ENCODE results near the gene MYH10. TPM values are rescaled to one million over a fixed set of nuclear protein-coding genes. Genes with fewer than 3 reads are reported as not detected.

Gene MYH10
- total and polyA plus RNA-seq, 5 donors from 2014 or later, result 0.67 to 4.0 (median 1.1) TPM

- ATAC-seq (ENCODE audit: low read depth in 2 of 2) (no peak), DNase-seq (no peak)
- peaks cover 9% of the 10 kb centered on the region for H3K27me3 ChIP-seq (ENCODE audit: control insufficient read depth, insufficient read depth, low read length)
- H3K4me3 Mint-ChIP-seq, result no peak overlapping the region
- no peaks in the 10 kb centered on the region for H3K4me1 ChIP-seq (ENCODE audit: control insufficient read depth, insufficient read depth, low read length, poor library complexity, severe bottlenecking)
- H3K9me3 ChIP-seq (ENCODE audit: control insufficient read depth in 2 of 2, low read length in 2 of 2), result no peaks in the 10 kb centered on the region
- no peaks in the 10 kb centered on the region for H3K9me3 Mint-ChIP-seq
- no peaks in the 10 kb centered on the region for H3K36me3 Mint-ChIP-seq
- H3K27ac ChIP-seq (ENCODE audit: insufficient read depth, low read length, poor library complexity, severe bottlenecking), result no peak overlapping the region
- H3K4me1 Mint-ChIP-seq, result no peaks in the 10 kb centered on the region
- H3K27me3 Mint-ChIP-seq, result peaks cover 11% of the 10 kb centered on the region
- H3K27ac Mint-ChIP-seq, result no peak overlapping the region
- no peaks in the 10 kb centered on the region for H3K36me3 ChIP-seq (ENCODE audit: control insufficient read depth, insufficient read depth, low read length)
- no peak overlapping the region for H3K4me3 ChIP-seq (ENCODE audit: low read depth, low read length)
Measured at GRCh38 chr17:8563024-8563776, 67.3 kb downstream of the MYH10 start.

DNA sequence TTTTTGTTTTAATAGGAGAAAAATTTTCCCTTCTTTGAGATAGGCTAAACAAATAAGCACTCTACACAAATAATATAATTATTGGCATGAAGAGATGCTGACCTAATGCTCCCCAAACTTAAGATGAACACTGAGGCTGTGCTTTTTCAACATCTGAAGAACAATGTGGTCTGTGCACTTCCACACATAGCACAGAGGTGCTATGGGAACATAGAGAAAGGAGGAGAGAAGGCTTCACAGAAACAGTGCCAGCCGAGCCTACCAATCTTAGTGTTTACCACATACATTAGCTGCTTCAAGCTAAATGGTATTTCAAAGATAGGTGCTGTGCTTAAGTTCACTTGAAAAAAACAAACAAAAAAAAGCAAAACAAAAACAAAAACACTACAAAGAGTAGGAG is 72.4 kb downstream of the MYH10 start:
- no peak overlapping the region for H3K27ac Mint-ChIP-seq
- H3K27me3 Mint-ChIP-seq, result peaks cover 24% of the 10 kb centered on the region
- H3K4me1 ChIP-seq (ENCODE audit: control insufficient read depth, insufficient read depth, low read length, poor library complexity, severe bottlenecking), result no peaks in the 10 kb centered on the region
- no peaks in the 10 kb centered on the region for H3K9me3 Mint-ChIP-seq
- ATAC-seq (ENCODE audit: low read depth in 2 of 2) (no peak), DNase-seq (no peak)
- no peaks in the 10 kb centered on the region for H3K36me3 ChIP-seq (ENCODE audit: control insufficient read depth, insufficient read depth, low read length)
- H3K27ac ChIP-seq (ENCODE audit: insufficient read depth, low read length, poor library complexity, severe bottlenecking), result no peak overlapping the region
- no peaks in the 10 kb centered on the region for H3K36me3 Mint-ChIP-seq
- H3K4me3 Mint-ChIP-seq, result no peak overlapping the region
- no peaks in the 10 kb centered on the region for H3K4me1 Mint-ChIP-seq
- H3K9me3 ChIP-seq (ENCODE audit: control insufficient read depth in 2 of 2, low read length in 2 of 2), result no peaks in the 10 kb centered on the region
- H3K4me3 ChIP-seq (ENCODE audit: low read depth, low read length), result no peak overlapping the region
- peaks cover 12% of the 10 kb centered on the region for H3K27me3 ChIP-seq (ENCODE audit: control insufficient read depth, insufficient read depth, low read length)

GRCh38 chr17:8557176-8557806 is 73.2 kb downstream of the MYH10 start:
- DNase-seq (no peak), ATAC-seq (ENCODE audit: low read depth in 2 of 2) (no peak)
- H3K9me3 ChIP-seq (ENCODE audit: control insufficient read depth in 2 of 2, low read length in 2 of 2), result no peaks in the 10 kb centered on the region
- no peak overlapping the region for H3K27ac Mint-ChIP-seq
- H3K27ac ChIP-seq (ENCODE audit: insufficient read depth, low read length, poor library complexity, severe bottlenecking), result no peak overlapping the region
- H3K36me3 ChIP-seq (ENCODE audit: control insufficient read depth, insufficient read depth, low read length), result no peaks in the 10 kb centered on the region
- H3K27me3 ChIP-seq (ENCODE audit: control insufficient read depth, insufficient read depth, low read length), result peaks cover 10% of the 10 kb centered on the region
- H3K9me3 Mint-ChIP-seq, result no peaks in the 10 kb centered on the region
- H3K27me3 Mint-ChIP-seq, result peaks cover 25% of the 10 kb centered on the region
- no peak overlapping the region for H3K4me3 Mint-ChIP-seq
- no peaks in the 10 kb centered on the region for H3K4me1 Mint-ChIP-seq
- H3K4me3 ChIP-seq (ENCODE audit: low read depth, low read length), result no peak overlapping the region
- no peaks in the 10 kb centered on the region for H3K36me3 Mint-ChIP-seq
- H3K4me1 ChIP-seq (ENCODE audit: control insufficient read depth, insufficient read depth, low read length, poor library complexity, severe bottlenecking), result no peaks in the 10 kb centered on the region

DNA sequence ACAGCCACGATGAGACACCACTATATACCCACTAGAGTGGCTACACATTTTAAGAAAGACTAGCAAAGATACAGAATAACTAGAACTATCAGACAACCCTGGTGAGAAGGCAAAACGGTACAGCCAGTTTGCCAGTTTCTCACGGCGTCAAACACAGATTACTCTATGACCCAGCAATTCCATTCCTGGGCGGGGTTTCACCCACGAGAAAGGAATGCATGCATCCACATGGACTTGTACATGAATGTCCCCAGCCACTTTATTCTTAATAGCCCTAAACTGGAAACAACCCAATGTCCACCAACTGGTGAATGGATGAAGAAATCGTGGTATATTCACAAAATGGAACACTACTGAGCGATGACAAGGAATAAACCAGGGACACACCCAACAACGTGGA is 74.5 kb downstream of the MYH10 start:
- H3K4me1 ChIP-seq (ENCODE audit: control insufficient read depth, insufficient read depth, low read length, poor library complexity, severe bottlenecking), result no peaks in the 10 kb centered on the region
- no peak overlapping the region for H3K4me3 Mint-ChIP-seq
- no peaks in the 10 kb centered on the region for H3K9me3 ChIP-seq (ENCODE audit: control insufficient read depth in 2 of 2, low read length in 2 of 2)
- no peaks in the 10 kb centered on the region for H3K4me1 Mint-ChIP-seq
- peaks cover 28% of the 10 kb centered on the region for H3K27me3 Mint-ChIP-seq
- no peaks in the 10 kb centered on the region for H3K36me3 ChIP-seq (ENCODE audit: control insufficient read depth, insufficient read depth, low read length)
- no peak overlapping the region for H3K27ac ChIP-seq (ENCODE audit: insufficient read depth, low read length, poor library complexity, severe bottlenecking)
- H3K27ac Mint-ChIP-seq, result no peak overlapping the region
- peaks cover 10% of the 10 kb centered on the region for H3K27me3 ChIP-seq (ENCODE audit: control insufficient read depth, insufficient read depth, low read length)
- ATAC-seq (ENCODE audit: low read depth in 2 of 2), result no peak
- no peak overlapping the region for H3K4me3 ChIP-seq (ENCODE audit: low read depth, low read length)
- no peaks in the 10 kb centered on the region for H3K36me3 Mint-ChIP-seq
- DNase-seq, result no peak
- no peaks in the 10 kb centered on the region for H3K9me3 Mint-ChIP-seq

DNA sequence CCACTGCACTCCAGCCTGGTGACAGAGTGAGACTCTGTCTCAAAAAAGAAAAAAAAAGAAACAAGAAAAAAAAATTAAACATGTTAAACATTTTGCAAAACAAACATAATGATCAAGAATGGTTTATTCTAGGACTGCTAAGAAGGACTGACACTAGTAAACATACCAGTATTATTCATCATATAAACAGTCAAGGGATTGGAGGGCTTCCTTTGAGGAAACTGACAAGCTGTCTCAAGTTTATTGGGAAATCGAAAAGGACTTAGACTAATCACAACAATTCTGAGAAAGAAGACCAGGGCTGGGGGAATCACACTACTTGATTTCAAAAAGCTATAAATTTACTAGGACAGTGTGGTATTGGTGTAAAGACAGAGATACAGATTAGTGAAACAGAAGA is 75.5 kb downstream of the MYH10 start:
- no peaks in the 10 kb centered on the region for H3K36me3 ChIP-seq (ENCODE audit: control insufficient read depth, insufficient read depth, low read length)
- H3K4me1 Mint-ChIP-seq, result no peaks in the 10 kb centered on the region
- no peak for ATAC-seq (ENCODE audit: low read depth in 2 of 2)
- H3K27me3 Mint-ChIP-seq, result peaks cover 28% of the 10 kb centered on the region
- no peaks in the 10 kb centered on the region for H3K4me1 ChIP-seq (ENCODE audit: control insufficient read depth, insufficient read depth, low read length, poor library complexity, severe bottlenecking)
- no peaks in the 10 kb centered on the region for H3K9me3 ChIP-seq (ENCODE audit: control insufficient read depth in 2 of 2, low read length in 2 of 2)
- no peak for DNase-seq
- no peaks in the 10 kb centered on the region for H3K36me3 Mint-ChIP-seq
- H3K27ac Mint-ChIP-seq, result no peak overlapping the region
- no peaks in the 10 kb centered on the region for H3K9me3 Mint-ChIP-seq
- no peak overlapping the region for H3K4me3 Mint-ChIP-seq
- H3K27me3 ChIP-seq (ENCODE audit: control insufficient read depth, insufficient read depth, low read length), result peaks cover 10% of the 10 kb centered on the region
- no peak overlapping the region for H3K4me3 ChIP-seq (ENCODE audit: low read depth, low read length)
- no peak overlapping the region for H3K27ac ChIP-seq (ENCODE audit: insufficient read depth, low read length, poor library complexity, severe bottlenecking)

DNA sequence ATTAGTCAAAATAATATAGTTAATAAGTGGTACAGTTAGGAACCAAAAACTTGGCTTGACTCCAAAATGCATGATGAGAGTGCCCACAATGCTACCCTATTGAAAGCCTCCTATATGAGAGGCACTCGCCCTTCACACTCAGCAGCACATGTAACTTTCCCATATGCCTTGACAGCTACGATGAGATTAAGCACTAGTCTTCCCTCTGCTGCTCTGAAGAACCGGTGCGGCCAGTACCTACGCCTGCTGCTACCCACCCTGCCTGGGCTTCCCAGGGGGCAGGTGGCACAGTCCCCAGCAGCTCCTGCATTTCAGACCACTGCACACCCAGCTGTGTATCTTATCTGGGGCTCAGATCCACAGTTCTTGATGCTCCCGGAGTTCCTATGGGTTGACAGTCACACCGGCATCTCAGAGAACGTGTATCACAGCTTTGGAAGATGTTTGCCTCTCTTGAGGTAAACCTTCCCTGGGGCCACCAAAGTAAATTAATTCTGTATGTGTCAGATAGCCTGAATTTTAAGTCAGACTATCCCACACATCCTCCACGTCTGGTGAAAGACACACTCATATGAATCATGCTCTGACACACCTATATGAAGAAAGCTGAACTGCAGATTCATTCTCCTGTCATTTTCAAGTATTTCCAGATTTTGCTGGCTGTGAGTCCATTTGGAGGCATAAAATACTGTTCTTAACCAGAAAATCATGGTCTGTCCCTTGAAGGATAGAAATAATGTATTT is 77.8 kb downstream of the MYH10 start:
- no peaks in the 10 kb centered on the region for H3K4me1 Mint-ChIP-seq
- H3K9me3 Mint-ChIP-seq, result no peaks in the 10 kb centered on the region
- ATAC-seq (ENCODE audit: low read depth in 2 of 2) (no peak), DNase-seq (no peak)
- no peaks in the 10 kb centered on the region for H3K36me3 ChIP-seq (ENCODE audit: control insufficient read depth, insufficient read depth, low read length)
- no peaks in the 10 kb centered on the region for H3K36me3 Mint-ChIP-seq
- no peak overlapping the region for H3K27ac Mint-ChIP-seq
- H3K9me3 ChIP-seq (ENCODE audit: control insufficient read depth in 2 of 2, low read length in 2 of 2), result no peaks in the 10 kb centered on the region
- H3K27ac ChIP-seq (ENCODE audit: insufficient read depth, low read length, poor library complexity, severe bottlenecking), result no peak overlapping the region
- H3K4me3 ChIP-seq (ENCODE audit: low read depth, low read length), result no peak overlapping the region
- peaks cover 7% of the 10 kb centered on the region for H3K27me3 ChIP-seq (ENCODE audit: control insufficient read depth, insufficient read depth, low read length)
- no peak overlapping the region for H3K4me3 Mint-ChIP-seq
- peaks cover 23% of the 10 kb centered on the region for H3K27me3 Mint-ChIP-seq
- no peaks in the 10 kb centered on the region for H3K4me1 ChIP-seq (ENCODE audit: control insufficient read depth, insufficient read depth, low read length, poor library complexity, severe bottlenecking)

DNA sequence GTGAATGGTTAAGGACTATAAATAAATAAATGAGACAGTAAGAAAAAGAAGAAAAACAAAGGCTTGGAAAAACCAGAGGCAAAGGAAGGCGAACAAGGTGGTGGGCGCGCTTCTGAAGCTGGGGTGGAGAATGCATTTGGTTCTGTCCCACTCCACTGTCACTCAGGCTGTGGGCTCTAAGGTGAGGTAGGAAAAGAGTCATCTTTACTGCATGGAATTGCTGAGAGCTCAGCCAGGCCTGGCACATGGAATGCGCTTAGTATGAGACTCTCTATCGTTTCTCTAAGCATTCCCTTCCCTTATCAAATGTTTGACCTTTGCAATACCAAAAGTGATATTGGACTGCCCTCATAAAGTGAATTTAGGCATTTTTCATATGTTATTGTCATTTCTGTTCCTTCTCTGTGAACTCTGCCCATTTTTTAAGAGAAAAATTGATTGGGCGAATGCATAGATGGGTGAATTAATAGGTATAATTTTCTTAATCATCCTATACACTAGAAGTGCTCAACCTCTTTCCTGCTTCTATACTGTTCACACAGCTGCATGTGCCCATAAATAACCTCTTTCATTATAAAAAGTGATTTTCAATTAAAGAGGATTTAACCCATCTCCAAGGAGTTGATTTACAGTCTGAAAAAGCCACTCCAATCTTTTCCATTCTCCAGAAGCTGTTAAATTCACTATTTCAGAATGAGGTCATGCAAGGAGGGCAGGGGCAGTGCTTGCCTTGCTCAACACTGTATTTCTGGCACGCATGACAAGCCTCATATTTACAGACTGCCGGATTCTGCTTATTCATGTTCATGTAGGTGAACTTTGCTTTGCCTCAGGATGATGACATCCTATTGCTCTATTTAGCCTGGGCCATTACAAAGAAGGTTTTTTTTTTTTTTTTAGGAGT is 87.7 kb downstream of the MYH10 start:
- ATAC-seq (ENCODE audit: low read depth in 2 of 2) (no peak), DNase-seq (no peak)
- no peaks in the 10 kb centered on the region for H3K27me3 Mint-ChIP-seq
- Histone ChIP-seq H3K4me3 (ENCODE audit: low read depth, low read length) (no peak overlapping the region), H3K27me3 (ENCODE audit: control insufficient read depth, insufficient read depth, low read length) (no peaks in the 10 kb centered on the region), H3K4me1 (ENCODE audit: control insufficient read depth, insufficient read depth, low read length, poor library complexity, severe bottlenecking) (no peaks in the 10 kb centered on the region), H3K9me3 (ENCODE audit: control insufficient read depth in 2 of 2, low read length in 2 of 2) (no peaks in the 10 kb centered on the region), H3K36me3 (ENCODE audit: control insufficient read depth, insufficient read depth, low read length) (no peaks in the 10 kb centered on the region), H3K27ac (ENCODE audit: insufficient read depth, low read length, poor library complexity, severe bottlenecking) (no peak overlapping the region)
- no peak overlapping the region for H3K27ac Mint-ChIP-seq
- peaks cover 0 to 2% (median 0%) of the 10 kb centered on the region in 7 donors for H3K9me3 Mint-ChIP-seq
- no peak overlapping the region for H3K4me3 Mint-ChIP-seq
- no peaks in the 10 kb centered on the region for H3K36me3 Mint-ChIP-seq
- no peaks in the 10 kb centered on the region for H3K4me1 Mint-ChIP-seq

Data from CD4-positive, CD25-positive, alpha-beta regulatory T cell (primary cell).